HCT116 (cell line): ENCODE measurements around the gene HS6ST3.

Experiments used
- ATF3 ChIP-seq: IDR thresholded peaks from 2 replicates; pipeline ENCODE4 v1.6.1; 2012
- CEBPB ChIP-seq: IDR thresholded peaks from 2 replicates; pipeline ENCODE4 v1.6.1; 2012; ENCODE audit warnings: low read depth
- CTCF ChIP-seq, 3 experiments: fragments of 200-600 bp in 1 of 3; sonication (generic) in 1 of 3; IDR thresholded peaks in 2 of 3; conservative IDR thresholded peaks in 1 of 3; 2 replicates each; pipeline ENCODE4 v1.5.1; 2012 to 2017; ENCODE audit warnings: low read depth in 2 of 3, low read length in 2 of 3, antibody characterized with exemption in 1 of 3, borderline replicate concordance in 1 of 3, control low read depth in 1 of 3, mild to moderate bottlenecking in 1 of 3, mixed read lengths in 1 of 3, mixed run types in 1 of 3, moderate library complexity in 1 of 3; ENCODE audit not compliant: insufficient read depth in 1 of 3
- EGR1 ChIP-seq: IDR thresholded peaks from 2 replicates; pipeline ENCODE4 v1.6.1; 2012; ENCODE audit warnings: low read depth
- EZH2 ChIP-seq: fragments of 200-600 bp; sonication (generic); IDR thresholded peaks from 2 replicates; pipeline ENCODE4 v1.6.1; 2017; ENCODE audit warnings: antibody characterized with exemption, mixed run types
- POLR2A ChIP-seq: IDR thresholded peaks from 2 replicates; pipeline ENCODE4 v1.7.0; 2011; ENCODE audit warnings: borderline replicate concordance; ENCODE audit not compliant: insufficient read depth, insufficient read length; ENCODE audit errors: extremely low read depth
- POLR2AphosphoS5 ChIP-seq: IDR thresholded peaks from 2 replicates; pipeline ENCODE4 v1.6.1; 2011; ENCODE audit warnings: mild to moderate bottlenecking, low read depth, low read length, moderate library complexity
- RAD21 ChIP-seq: IDR thresholded peaks from 2 replicates; pipeline ENCODE4 v1.6.1; 2012; ENCODE audit warnings: low read depth, mild to moderate bottlenecking
- REST ChIP-seq: IDR thresholded peaks from 2 replicates; pipeline ENCODE4 v1.6.1; 2012; ENCODE audit warnings: low read depth
- SIN3A ChIP-seq: IDR thresholded peaks from 2 replicates; pipeline ENCODE4 v1.6.1; 2012; ENCODE audit warnings: low read depth
- SRF ChIP-seq: IDR thresholded peaks from 2 replicates; pipeline ENCODE4 v1.6.1; 2012; ENCODE audit warnings: low read depth
- ZFX ChIP-seq: fragments of 450-650 bp; IDR thresholded peaks from 2 replicates; pipeline ENCODE4 v1.6.1; 2017
- ZNF274 ChIP-seq: fragments of 200-500 bp; sonication (Bioruptor generic); IDR thresholded peaks from 2 replicates; pipeline ENCODE4 v1.6.1; 2014; ENCODE audit warnings: mild to moderate bottlenecking, low read depth, low read length, inconsistent platforms

DNA sequence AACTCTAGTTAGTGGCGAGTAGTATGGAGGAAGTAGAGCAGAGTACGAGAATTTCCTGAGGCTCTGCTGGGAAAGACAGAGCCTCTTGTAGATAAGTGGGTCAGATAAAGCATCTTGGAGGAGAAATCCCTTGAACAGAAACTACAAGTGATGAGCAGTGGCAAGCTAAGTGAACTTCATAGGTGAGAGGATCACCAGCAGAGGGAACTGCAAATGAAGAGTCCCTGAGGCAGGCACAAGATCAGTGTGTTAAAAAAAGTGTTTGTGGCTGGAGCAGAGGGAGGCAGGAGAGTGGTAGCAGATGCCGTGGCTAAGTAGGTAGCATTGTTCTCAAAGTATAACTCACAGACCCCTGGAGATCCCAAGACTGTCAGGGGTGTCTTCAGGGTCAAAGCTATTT lies 437.6 kb downstream of the HS6ST3 start:
- TF ChIP-seq CTCF (IDR thresholded peaks at IDR 0.05 in 2 of 3, conservative IDR thresholded peaks at IDR 0.05 in 1 of 3; ENCODE audit: borderline replicate concordance in 1 of 3, insufficient read depth in 1 of 3, low read depth in 2 of 3, low read length in 2 of 3) (no peak), SRF (no peak), EGR1 (no peak), EZH2 (no peak), REST (no peak), SIN3A (no peak), CEBPB (no peak), RAD21 (no peak), POLR2AphosphoS5 (no peak), ATF3 (no peak), ZFX (no peak), POLR2A (no peak), ZNF274 (no peak)
